Heart right ventricle (tissue), 16 donors: Measurements from ENCODE around the gene ARID3B. TPM values are rescaled to one million over a fixed set of nuclear protein-coding genes. Genes with fewer than 3 reads are reported as not detected.

ENCODE experiments used
- ATAC-seq, 8 donors: fragments of 200-7000 bp; cut with Tn5 transposase; one replicate each; pipeline ENCODE4 v1.9.1; 2020; ENCODE audit warnings: mild to moderate bottlenecking in 8 of 8, moderate library complexity in 8 of 8, moderate number of reproducible peaks in 1 of 8
- DNase-seq, 2 donors: peaks; one replicate each; pipeline ENCODE4 v3.0.0-alpha.2; 2020
- H3K27ac ChIP-seq, 10 donors: fragments of 200-600 bp; sonication (generic) in 2 of 10; one replicate each; pipeline versions ENCODE4 v1.5.0 to v1.8.0; 2020 to 2022; ENCODE audit warnings: mild to moderate bottlenecking in 3 of 10
- H3K27me3 ChIP-seq, 7 donors: fragments of 200-600 bp; one replicate each; pipeline ENCODE4 v1.8.0; 2021 to 2022; ENCODE audit warnings: mild to moderate bottlenecking in 2 of 7
- H3K36me3 ChIP-seq, 9 donors: fragments of 200-600 bp; sonication (generic) in 1 of 9; one replicate each; pipeline versions ENCODE4 v1.5.0 to v1.8.0; 2020 to 2022; ENCODE audit warnings: mild to moderate bottlenecking in 2 of 9
- H3K4me1 ChIP-seq, 9 donors: fragments of 200-600 bp; sonication (generic) in 1 of 9; one replicate each; pipeline versions ENCODE4 v1.5.0 to v1.8.0; 2020 to 2022; ENCODE audit warnings: mild to moderate bottlenecking in 4 of 9
- H3K4me3 ChIP-seq, 10 donors: fragments of 200-600 bp; sonication (generic) in 2 of 10; one replicate each; pipeline versions ENCODE4 v1.5.0 to v1.8.0; 2020 to 2022; ENCODE audit warnings: mild to moderate bottlenecking in 7 of 10, moderate library complexity in 2 of 10
- H3K9me3 ChIP-seq, 11 donors: fragments of 200-600 bp in 10 of 11; sonication (generic) in 2 of 11; one replicate each; pipeline versions ENCODE4 v1.5.0 to v1.8.0; 2013 to 2022; ENCODE audit warnings: mild to moderate bottlenecking in 2 of 11, control low read depth in 1 of 11, moderate library complexity in 1 of 11
- CTCF ChIP-seq, 9 donors: fragments of 200-600 bp; sonication (generic) in 2 of 9; IDR thresholded peaks; one replicate each; pipeline versions ENCODE4 v1.5.0 to v1.8.0; 2021 to 2022; ENCODE audit warnings: antibody characterized with exemption in 9 of 9, mild to moderate bottlenecking in 5 of 9, moderate library complexity in 1 of 9
- WGBS, 2 donors: extraction: QIAGEN DNeasy Blood & Tissue Kit; methylation state at CpG; one replicate each; pipeline ENCODE4 v1.1.7; 2013; ENCODE audit warnings: inconsistent platforms in 1 of 2; 5-methylcytosine and 5-hydroxymethylcytosine counted together
- intact Hi-C, 10 donors: fragments of 100-400 bp; cut with DNase I; formaldehyde crosslinking; loops; one replicate each; pipeline versions ENCODE4 v1.11.1 to v1.14.2; 2022
- polyA plus RNA-seq, 2 donors: library from polyadenylated mRNA; stranded (reverse); fragments of 200-250 nt; gene quantifications; one replicate each; pipeline ENCODE4 v1.2.3, GENCODE V29; 2013
- total RNA-seq, 10 donors: library from RNA; stranded (reverse); fragmentation: NEBNext Ultra II Directional in 3 of 10; extraction: Animal tissue kit (Norgen Biotek cat#: 25700) in 3 of 10; gene quantifications; one replicate each; pipeline versions ENCODE4 v1.2.1 to v1.2.4, GENCODE V29; 2021 to 2023
- donor health status: Arrhythmogenic right ventricular cardiomyopathy.
- donor health status: ischemic (EF 13 %, LVEDD 7.1; RV severe dilation, severe dysfunction).
- donor health status: healthy with polysubstance abuse.
- donor health status: DM: no; HTN: yes; CAD: no.
- donor health status: DM: no; HTN: no; CAD: no.
- donor health status: ischemic (EF 25% LVEDD 6.9; RV normal size, moderate dysfunction).
- donor health status: ischemic (EF 25% LVEDD 5.7; RV mildly dilated, moderate dysfunction).
- donor health status: healthy.
- donor health status: DM: yes; HTN: yes; CAD: no.
- donor health status: Ischemic cardiomyopathy.
- donor health status: ischemic (EF 35%, LVEDD 5.7; RV mildly dilated, moderate dysfunction).
- donor health status: nonischemic (EF 11% LVEDD 7.7; RV severe dilation, severe dysfunction).
- donor health status: DM: yes; HTN: yes; CAD: no.
- donor health status: PGD.
- donor health status: ischemic (EF 29% LVEDD 5.4; RV normal size, mild dysfunction).
- donor health status: nonischemic (EF 23%, LVEDD 6.1; RV moderate dilation, normal function).

The ARID3B gene
- total and polyA plus RNA-seq, 12 donors: 1.2 to 3.7 (median 2.4) TPM

DNA sequence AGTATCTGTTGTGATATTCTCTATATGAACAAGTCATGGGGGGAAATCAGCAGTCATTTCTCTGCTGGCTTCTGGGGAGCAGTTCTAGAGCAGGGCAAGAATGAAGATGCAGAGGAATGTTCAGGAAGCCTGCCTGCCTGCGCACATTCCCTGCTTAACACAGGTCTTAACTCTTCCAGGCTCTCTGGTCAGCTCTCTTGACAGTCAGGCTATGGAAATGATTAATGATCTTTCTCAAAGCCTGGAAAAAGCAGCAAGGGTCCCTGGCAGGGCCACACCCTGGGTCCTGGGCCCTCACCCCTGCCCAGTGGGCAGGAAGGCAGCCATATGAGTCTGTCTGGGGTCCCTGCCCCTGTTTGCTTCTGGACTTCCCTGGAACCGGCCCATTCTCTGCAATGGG lies 43.2 kb downstream of the ARID3B start:
- peaks cover 0 to 27% (median 10%) of the 10 kb centered on the region in 9 donors for H3K4me1 ChIP-seq
- no peaks in the 10 kb centered on the region for H3K27me3 ChIP-seq
- no peak overlapping the region for H3K27ac ChIP-seq
- TF ChIP-seq CTCF (IDR thresholded peaks at IDR 0.05): no peak
- no peak overlapping the region for H3K4me3 ChIP-seq
- H3K36me3 ChIP-seq: peaks cover 0 to 24% (median 0%) of the 10 kb centered on the region in 9 donors
- DNase-seq (no peak), ATAC-seq (no peak)
- intact Hi-C loops: no loop called here
- WGBS, 2 donors: 80 to 84% methylated on average over 2 of the region's 2 CpGs
- no peaks in the 10 kb centered on the region for H3K9me3 ChIP-seq

DNA sequence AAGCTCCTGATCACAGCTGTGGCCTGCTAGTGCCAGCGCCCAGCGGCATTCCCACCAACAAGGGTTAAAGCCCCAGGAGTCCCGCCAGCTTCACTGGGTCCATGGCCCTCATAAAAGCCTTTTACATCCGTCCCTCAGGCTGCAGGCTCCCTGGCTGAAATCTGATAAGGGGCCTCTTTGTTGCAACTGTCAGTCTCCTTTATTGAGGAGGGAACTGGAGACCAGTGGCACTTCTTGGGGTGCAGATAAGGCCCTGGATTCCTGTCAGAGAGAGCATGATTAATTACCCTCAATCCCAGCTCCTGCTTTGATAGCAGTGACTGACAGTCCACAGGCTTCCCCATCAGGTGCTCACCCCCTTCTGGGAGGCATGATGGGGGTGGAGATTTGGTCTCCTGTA lies 43.8 kb downstream of the ARID3B start:
- 80 to 87% methylated on average over 4 of the region's 4 CpGs for WGBS, 2 donors
- ATAC-seq (no peak), DNase-seq (no peak)
- peaks cover 0 to 30% (median 15%) of the 10 kb centered on the region in 9 donors for H3K4me1 ChIP-seq
- intact Hi-C loops: loop anchor here in 1 of 10 donors (5.0 kb wide), 1 partner anchor 32 kb away; no protein-coding TSS in a partner anchor
- H3K36me3 ChIP-seq: peaks cover 0 to 24% (median 1%) of the 10 kb centered on the region in 9 donors
- TF ChIP-seq CTCF (IDR thresholded peaks at IDR 0.05): no peak
- H3K27ac ChIP-seq: no peak overlapping the region
- H3K27me3 ChIP-seq: no peaks in the 10 kb centered on the region
- no peak overlapping the region for H3K4me3 ChIP-seq
- H3K9me3 ChIP-seq: no peaks in the 10 kb centered on the region

DNA sequence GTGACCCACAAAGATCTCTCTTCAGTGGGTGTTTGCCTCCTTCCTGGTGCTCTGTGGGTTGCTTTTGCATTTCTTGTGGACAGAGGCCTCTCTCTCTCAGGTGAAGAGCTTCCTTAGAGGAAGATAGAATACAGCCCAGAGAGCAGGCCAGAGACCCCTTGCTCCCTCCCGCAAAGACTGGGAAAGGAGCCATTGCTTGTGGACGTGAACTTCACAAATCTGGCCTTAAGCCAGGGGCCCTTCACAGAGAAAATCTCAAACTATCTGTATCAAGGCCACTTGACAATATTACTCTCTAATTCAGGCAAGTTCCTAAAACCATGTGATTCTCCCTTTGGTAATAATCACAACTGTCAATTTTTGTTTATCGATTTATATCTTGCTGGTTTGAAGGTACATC lies 44.2 kb downstream of the ARID3B start:
- no peak for TF ChIP-seq CTCF (IDR thresholded peaks at IDR 0.05)
- intact Hi-C loops: loop anchor here in 1 of 10 donors (5.0 kb wide), 1 partner anchor 33 kb away; no protein-coding TSS in a partner anchor
- peaks cover 0 to 30% (median 17%) of the 10 kb centered on the region in 9 donors for H3K4me1 ChIP-seq
- no peak for DNase-seq
- peaks cover 0 to 27% (median 5%) of the 10 kb centered on the region in 9 donors for H3K36me3 ChIP-seq
- no peak for ATAC-seq
- H3K27ac ChIP-seq: no peak overlapping the region
- no peaks in the 10 kb centered on the region for H3K9me3 ChIP-seq
- no peak overlapping the region for H3K4me3 ChIP-seq
- no peaks in the 10 kb centered on the region for H3K27me3 ChIP-seq
- WGBS, 2 donors: 22 to 32% methylated on average over 3 of the region's 3 CpGs

GRCh38 chr15:74585857-74586256 lies 44.8 kb downstream of the ARID3B start:
- no peak overlapping the region for H3K27ac ChIP-seq
- no peaks in the 10 kb centered on the region for H3K27me3 ChIP-seq
- no peak for TF ChIP-seq CTCF (IDR thresholded peaks at IDR 0.05)
- DNase-seq: no peak
- WGBS, 2 donors: 87 to 92% methylated on average over 9 of the region's 9 CpGs
- peaks cover 0 to 33% (median 8%) of the 10 kb centered on the region in 9 donors for H3K36me3 ChIP-seq
- no peak overlapping the region for H3K4me3 ChIP-seq
- no peak for ATAC-seq
- H3K4me1 ChIP-seq: peaks cover 0 to 30% (median 17%) of the 10 kb centered on the region in 9 donors
- H3K9me3 ChIP-seq: no peaks in the 10 kb centered on the region
- intact Hi-C loops: loop anchor here in 1 of 10 donors (5.0 kb wide), 1 partner anchor 34 kb away; no protein-coding TSS in a partner anchor
